Endothelial cell of umbilical vein (primary cell): Measurements from ENCODE around the gene LRRC19. TPM values are rescaled to one million over a fixed set of nuclear protein-coding genes. Genes with fewer than 3 reads are reported as not detected.

ENCODE experiments used
- BruUV-seq: library from RNA; stranded (reverse); fragments of 400-500 nt; replicated peaks from 2 replicates; lab custom pipeline; 2021; lab: Mats Ljungman, UMichigan
- CTCF ChIA-PET: fragments of 300-600, 350-600 bp; sonication (Branson Sonifier 250); formaldehyde crosslinking; loops from one replicate; lab custom pipeline; 2021; ENCODE audit warnings: antibody characterized with exemption, inconsistent platforms; lab: Charles Lee
- POLR2A ChIA-PET: fragments of 300-600, 350-600 bp; sonication (Branson Sonifier 250); formaldehyde crosslinking; loops from one replicate; lab custom pipeline; 2021; ENCODE audit warnings: antibody characterized with exemption, inconsistent platforms; lab: Charles Lee
- DNase-seq: peaks from one replicate; pipeline ENCODE4 v3.0.0-alpha.2; 2011; ENCODE audit warnings: low read depth, low spot score
- FAIRE-seq: peaks from 2 replicates; lab custom pipeline; 2011; peaks lifted over from hg19 to GRCh38; lab: Jason Lieb, UNC
- H2AFZ ChIP-seq: 2 replicates; pipeline ENCODE4 v1.6.0; 2012; ENCODE audit warnings: low read depth, low read length, control low read depth, inconsistent platforms
- H3K27ac ChIP-seq: 2 replicates; pipeline ENCODE4 v1.5.1; 2011; ENCODE audit warnings: low read depth, mild to moderate bottlenecking, control low read depth, low read length, moderate library complexity; ENCODE audit not compliant: insufficient read depth
- H3K27me3 ChIP-seq, 2 experiments: 2 replicates each; pipeline versions ENCODE4 v1.6.0 to v1.6.1; 2011; ENCODE audit warnings: low read length in 2 of 2, mixed read lengths in 1 of 2; ENCODE audit not compliant: control insufficient read depth in 2 of 2, insufficient read depth in 2 of 2
- H3K36me3 ChIP-seq, 2 experiments: 2 replicates in 1 of 2; 3 replicates in 1 of 2; pipeline ENCODE4 v1.5.1; 2011; ENCODE audit warnings: low read length in 2 of 2, mild to moderate bottlenecking in 1 of 2, moderate library complexity in 1 of 2; ENCODE audit not compliant: control insufficient read depth in 2 of 2, insufficient read depth in 2 of 2; ENCODE audit errors: extremely low read depth in 1 of 2
- H3K4me1 ChIP-seq: 3 replicates; pipeline ENCODE4 v1.5.1; 2011; ENCODE audit warnings: mild to moderate bottlenecking, low read length; ENCODE audit not compliant: control insufficient read depth, insufficient read depth; ENCODE audit errors: extremely low read depth
- H3K4me2 ChIP-seq: 2 replicates; pipeline ENCODE4 v1.6.1; 2011; ENCODE audit warnings: low read length, control low read depth, mixed read lengths; ENCODE audit not compliant: insufficient read depth
- H3K4me3 ChIP-seq, 3 experiments: fragments of 200-600 bp in 1 of 3; sonication (generic), shearing (Covaris generic) in 1 of 3; replicated peaks in 1 of 3; 2 replicates each; pipeline ENCODE4 v1.5.1; 2011 to 2016; ENCODE audit warnings: control low read depth in 3 of 3, low read length in 3 of 3, mild to moderate bottlenecking in 2 of 3, inconsistent platforms in 1 of 3, low read depth in 1 of 3, moderate library complexity in 1 of 3; ENCODE audit not compliant: insufficient read depth in 1 of 3
- H3K79me2 ChIP-seq: 2 replicates; pipeline ENCODE4 v1.6.0; 2012; ENCODE audit warnings: low read length, inconsistent platforms; ENCODE audit not compliant: control insufficient read depth, insufficient read depth
- H3K9ac ChIP-seq: replicated peaks from 2 replicates; pipeline ENCODE3; 2011; ENCODE audit warnings: low read length, control low read depth; ENCODE audit not compliant: insufficient read depth; ENCODE audit errors: extremely low read depth
- H3K9me1 ChIP-seq: replicated peaks from 3 replicates; pipeline ENCODE4 v1.6.0; 2011; ENCODE audit warnings: mild to moderate bottlenecking, low read length; ENCODE audit not compliant: control insufficient read depth, insufficient read depth; ENCODE audit errors: extremely low read depth
- H3K9me3 ChIP-seq: replicated peaks from 2 replicates; pipeline ENCODE4 v1.5.1; 2012; ENCODE audit warnings: low read length, inconsistent platforms; ENCODE audit not compliant: control insufficient read depth, insufficient read depth
- H4K20me1 ChIP-seq: replicated peaks from 2 replicates; pipeline ENCODE3; 2011; ENCODE audit warnings: mild to moderate bottlenecking, low read length; ENCODE audit not compliant: control insufficient read depth, insufficient read depth; ENCODE audit errors: extremely low read depth
- CTCF ChIP-seq, 2 donors: IDR thresholded peaks; 1 replicate in 1 of 2; 2 replicates in 1 of 2; pipeline ENCODE4 v1.5.1; 2011; ENCODE audit warnings: low read length in 2 of 2, mild to moderate bottlenecking in 2 of 2, moderate library complexity in 2 of 2, control low read depth in 1 of 2, inconsistent platforms in 1 of 2, low read depth in 1 of 2; ENCODE audit not compliant: insufficient read depth in 1 of 2; ENCODE audit errors: extremely low read depth in 1 of 2
- GATA2 ChIP-seq: IDR thresholded peaks from 2 replicates; pipeline ENCODE4 v1.7.0; 2011; ENCODE audit warnings: low read depth, mild to moderate bottlenecking, moderate library complexity, mixed read lengths, low read length; ENCODE audit not compliant: insufficient read length, insufficient read depth
- MYC ChIP-seq: IDR thresholded peaks from one replicate; pipeline ENCODE4 v1.6.1; 2011; ENCODE audit warnings: mild to moderate bottlenecking, low read depth, low read length
- dilution Hi-C: fragments of 300-500 bp; cut with MboI; formaldehyde crosslinking; loops from one replicate; pipeline ENCODE4 v1.15.0; 2019; ENCODE audit warnings: low sequenced_read_pairs; ENCODE audit not compliant: extremely low pct_ligation_motif_present
- intact Hi-C: fragments of 100-400 bp; cut with micrococcal nuclease; formaldehyde crosslinking; loops from one replicate; pipeline ENCODE4 v1.10.0; 2022
- polyA plus RNA-seq, 4 experiments: library from polyadenylated mRNA; depleted of rRNA in 3 of 4; stranded (reverse) in 3 of 4; unstranded in 1 of 4; fragments of >200 nt; gene quantifications; 2 replicates each; pipeline versions ENCODE4 v1.2.1 to v1.2.3, GENCODE V29; 2011 to 2012; ENCODE audit warnings: missing spikeins in 1 of 4
- total RNA-seq: library from RNA; stranded (reverse); gene quantifications from 2 replicates; pipeline ENCODE4 v1.2.3, GENCODE V29; 2021
- TF ChIP-seq, protein P1 (sequence below): IDR thresholded peaks from 2 replicates; pipeline ENCODE4 v1.6.1; 2011; ENCODE audit not compliant: insufficient read depth, insufficient read length

Gene LRRC19
- total and polyA plus RNA-seq, 2 donors (not counting 3 experiments of a cell fraction or from before 2014, with no cell fraction given), result not detected

DNA sequence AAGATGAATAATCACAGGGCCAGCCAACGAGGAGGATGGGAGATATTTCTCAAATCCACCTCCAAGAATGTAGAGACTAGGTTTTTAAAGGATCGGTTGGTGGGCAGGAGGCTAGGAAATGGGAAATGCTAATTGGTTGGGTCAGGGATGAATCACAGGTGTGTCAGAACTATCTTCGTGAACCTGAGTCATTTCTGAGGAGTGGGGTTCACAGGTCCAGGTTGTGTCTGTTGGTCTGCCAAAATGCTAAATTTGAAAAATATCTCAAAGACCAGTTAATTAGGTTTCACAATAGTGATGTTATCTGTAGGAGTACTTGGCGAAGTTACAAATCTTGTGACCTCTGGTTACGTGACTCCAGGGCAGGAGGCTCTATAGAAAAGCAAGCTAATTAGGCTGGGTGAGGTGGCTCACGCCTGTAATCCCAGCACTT lies 55.8 kb downstream of the LRRC19 start:
- dilution Hi-C loops, result no loop called here

More for the DNA sequence above, 55.8 kb downstream of the LRRC19 start:
- Histone ChIP-seq H2AFZ (no peak overlapping the region), H3K9ac (no peak overlapping the region), H3K27me3 (no peaks in the 10 kb centered on the region), H3K4me2 (no peak overlapping the region), H3K9me3 (no peaks in the 10 kb centered on the region), H4K20me1 (no peaks in the 10 kb centered on the region), H3K4me1 (peaks cover 15% of the 10 kb centered on the region), H3K9me1 (no peaks in the 10 kb centered on the region), H3K4me3 (no peak overlapping the region), H3K79me2 (peaks cover 23% of the 10 kb centered on the region), H3K27ac (no peak overlapping the region), H3K36me3 (no peaks in the 10 kb centered on the region)
- TF ChIP-seq CTCF (IDR thresholded peaks at IDR 0.05; ENCODE audit: extremely low read depth in 1 of 2, insufficient read depth in 1 of 2, low read depth in 1 of 2, low read length in 2 of 2), result no peak
- TF ChIP-seq MYC, result no peak
- TF ChIP-seq, protein P1, sequence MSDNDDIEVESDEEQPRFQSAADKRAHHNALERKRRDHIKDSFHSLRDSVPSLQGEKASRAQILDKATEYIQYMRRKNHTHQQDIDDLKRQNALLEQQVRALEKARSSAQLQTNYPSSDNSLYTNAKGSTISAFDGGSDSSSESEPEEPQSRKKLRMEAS, result no peak
- TF ChIP-seq GATA2, result no peak
- FAIRE-seq, result no peak
- BruUV-seq, result no TSS peak
- intact Hi-C loops, result loop anchor here (5.0 kb wide), 1 partner anchor 168 kb away; no protein-coding TSS in a partner anchor
- ChIA-PET CTCF (no interaction called here), POLR2A (no interaction called here)
- no peak for DNase-seq
